GM23248 (cell line): Measurements from ENCODE around the gene REG1B.

Experiments
- EZH2 ChIP-seq: fragments of 200-600 bp; sonication (generic); IDR thresholded peaks from 2 replicates; pipeline ENCODE4 v1.6.1; 2018; ENCODE audit warnings: antibody characterized with exemption, mild to moderate bottlenecking; ENCODE audit not compliant: insufficient read depth, poor library complexity, severe bottlenecking
- EZH2phosphoT487 ChIP-seq: fragments of 200-600 bp; sonication (generic); IDR thresholded peaks from 2 replicates; pipeline ENCODE4 v1.6.1; 2018; ENCODE audit warnings: antibody characterized with exemption, moderate library complexity, mild to moderate bottlenecking, low read depth; ENCODE audit not compliant: insufficient read depth

- TF ChIP-seq EZH2phosphoT487 (no peak), EZH2 (no peak)
Observed at GRCh38 chr2:79101024-79101423, 13.2 kb upstream of the REG1B start.
